HPDE6-E6E7 (cell line): Measurements from ENCODE around the gene CLDN16.

ENCODE experiments used
- DNase-seq: peaks from one replicate; pipeline ENCODE4 v3.0.0; 2011; ENCODE audit warnings: missing footprints; ENCODE audit errors: extremely low spot score

The CLDN16 gene

GRCh38 chr3:190442240-190442639 lies 54.3 kb downstream of the CLDN16 start:
- no peak for DNase-seq

- no peak for DNase-seq
Measured at GRCh38 chr3:190443257-190443656, 55.3 kb downstream of the CLDN16 start.

- DNase-seq: no peak
Measured at GRCh38 chr3:190444006-190444405, 56.0 kb downstream of the CLDN16 start.

- DNase-seq: no peak
Measured at GRCh38 chr3:190444576-190445145, 56.7 kb downstream of the CLDN16 start.

GRCh38 chr3:190446573-190447279 lies 58.8 kb downstream of the CLDN16 start:
- DNase-seq: no peak

- DNase-seq: no peak
Measured at GRCh38 chr3:190448256-190448655, 60.3 kb downstream of the CLDN16 start.

- no peak for DNase-seq
Measured at GRCh38 chr3:190449801-190450200, 61.8 kb downstream of the CLDN16 start, which contains the start of gene TMEM207. TSS of gene TMEM207 (minus strand) at chr3:190449901. CDS start at chr3:190449809, 92 bp downstream.

GRCh38 chr3:190455828-190456227 lies 67.9 kb downstream of the CLDN16 start:
- DNase-seq: no peak

- no peak for DNase-seq
Measured at GRCh38 chr3:190456770-190457169, 68.8 kb downstream of the CLDN16 start.

GRCh38 chr3:190458040-190458439 lies 70.1 kb downstream of the CLDN16 start:
- no peak for DNase-seq
